C4-2B (cell line): ENCODE measurements around the gene LGALS16.

Experiments
- ZFX ChIP-seq: fragments of 450-650 bp; IDR thresholded peaks from 2 replicates; pipeline ENCODE4 v1.6.1; 2017
- TF ChIP-seq, protein P1 (sequence below): fragments of 450-650 bp; conservative IDR thresholded peaks from 2 replicates; pipeline ENCODE4 v1.5.1; 2017; ENCODE audit warnings: mild to moderate bottlenecking

DNA sequence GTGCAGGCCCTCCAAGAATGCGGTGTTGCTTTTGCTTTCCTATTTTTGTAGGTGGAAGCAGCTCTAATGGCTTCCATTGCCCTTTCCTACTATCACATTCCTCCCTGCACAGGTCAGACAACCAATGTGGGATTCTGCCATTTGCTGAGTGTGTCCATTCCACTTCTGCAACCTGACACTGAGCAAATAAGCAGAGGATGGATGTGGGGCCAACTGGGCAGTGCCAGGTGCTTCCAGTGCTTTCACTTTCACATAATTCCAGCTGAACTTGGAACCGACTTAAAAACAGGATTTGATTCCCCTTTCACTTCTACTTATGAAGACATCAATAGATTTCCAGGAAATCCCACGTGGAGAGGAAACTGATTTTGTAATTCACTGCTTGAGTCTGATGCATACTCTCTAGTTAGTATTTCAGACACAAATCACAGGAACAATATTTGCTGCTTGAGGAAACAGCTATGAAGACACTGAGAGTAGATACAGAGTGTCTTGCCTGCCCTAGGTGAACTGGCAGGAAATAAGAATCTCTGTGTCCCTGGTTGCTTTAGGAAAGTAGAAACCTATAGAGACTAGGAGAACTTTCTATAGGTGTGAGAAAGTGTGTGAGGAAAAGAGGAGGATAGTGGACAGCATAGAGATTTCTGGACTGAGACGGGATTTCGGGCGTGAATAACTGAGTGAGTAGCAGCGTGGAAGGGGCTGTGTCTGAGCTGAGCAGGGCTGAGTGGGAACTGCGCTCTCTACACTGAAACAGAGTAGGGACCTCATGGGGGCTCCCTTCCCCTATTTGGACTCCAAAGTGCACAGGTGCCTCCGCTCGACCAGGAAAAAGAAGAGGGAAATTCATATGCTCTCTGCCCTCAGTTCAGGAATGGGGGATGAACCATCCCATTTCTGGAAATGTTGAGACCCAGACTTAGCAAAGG, 22.5 kb downstream of the LGALS16 start:
- TF ChIP-seq, protein P1, sequence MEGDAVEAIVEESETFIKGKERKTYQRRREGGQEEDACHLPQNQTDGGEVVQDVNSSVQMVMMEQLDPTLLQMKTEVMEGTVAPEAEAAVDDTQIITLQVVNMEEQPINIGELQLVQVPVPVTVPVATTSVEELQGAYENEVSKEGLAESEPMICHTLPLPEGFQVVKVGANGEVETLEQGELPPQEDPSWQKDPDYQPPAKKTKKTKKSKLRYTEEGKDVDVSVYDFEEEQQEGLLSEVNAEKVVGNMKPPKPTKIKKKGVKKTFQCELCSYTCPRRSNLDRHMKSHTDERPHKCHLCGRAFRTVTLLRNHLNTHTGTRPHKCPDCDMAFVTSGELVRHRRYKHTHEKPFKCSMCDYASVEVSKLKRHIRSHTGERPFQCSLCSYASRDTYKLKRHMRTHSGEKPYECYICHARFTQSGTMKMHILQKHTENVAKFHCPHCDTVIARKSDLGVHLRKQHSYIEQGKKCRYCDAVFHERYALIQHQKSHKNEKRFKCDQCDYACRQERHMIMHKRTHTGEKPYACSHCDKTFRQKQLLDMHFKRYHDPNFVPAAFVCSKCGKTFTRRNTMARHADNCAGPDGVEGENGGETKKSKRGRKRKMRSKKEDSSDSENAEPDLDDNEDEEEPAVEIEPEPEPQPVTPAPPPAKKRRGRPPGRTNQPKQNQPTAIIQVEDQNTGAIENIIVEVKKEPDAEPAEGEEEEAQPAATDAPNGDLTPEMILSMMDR = no peak
- no peak for TF ChIP-seq ZFX
